Amniotic epithelial cell (primary cell): ENCODE measurements around the gene GPATCH1.
"Not testable (repeated sequence)": the region's sequence is repeated elsewhere in the genome, so short reads cannot be mapped to it uniquely, and the experiment has no call there.

ENCODE experiments used
- DNase-seq: peaks from one replicate; pipeline ENCODE4 v3.0.0-alpha.2; 2010; ENCODE audit warnings: low read depth

GPATCH1 gene

DNA sequence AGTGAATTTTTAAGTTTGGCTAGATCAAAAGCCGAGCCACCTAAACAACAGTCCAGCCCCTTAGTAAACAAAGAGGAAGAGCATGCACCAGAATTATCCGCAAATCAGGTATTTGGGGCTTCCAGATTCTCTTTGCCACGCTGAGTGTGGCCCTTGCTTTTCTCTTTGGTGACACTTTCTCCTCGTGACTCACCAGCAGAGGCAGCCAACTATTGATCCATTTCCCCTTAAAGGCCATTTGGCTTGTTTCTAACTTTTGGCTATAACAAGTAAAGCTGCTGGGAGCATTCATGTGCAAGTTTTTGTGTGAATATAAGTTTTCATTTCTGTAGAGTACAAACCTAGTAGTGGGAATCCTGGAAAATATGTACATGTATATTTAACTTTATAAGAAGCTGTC lies 33.3 kb downstream of the GPATCH1 start:
- DNase-seq, result no peak

DNA sequence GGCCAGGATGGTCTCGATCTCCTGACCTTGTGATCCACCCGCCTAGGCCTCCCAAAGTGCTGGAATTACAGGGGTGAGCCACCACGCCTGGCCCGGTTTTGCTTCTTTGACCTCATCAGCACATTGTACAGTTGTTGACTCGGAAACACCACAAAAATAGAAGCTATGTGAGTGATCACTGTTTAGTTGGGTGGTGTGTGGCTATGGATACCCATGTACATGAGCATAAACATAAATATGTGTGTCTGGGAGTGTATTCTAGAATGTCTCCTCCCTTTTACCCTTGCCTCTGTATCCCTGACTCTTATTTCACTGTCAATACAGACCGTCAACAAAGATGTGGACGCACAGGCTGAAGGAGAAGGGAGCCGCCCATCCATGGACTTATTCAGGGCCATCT lies 36.5 kb downstream of the GPATCH1 start:
- DNase-seq, result no peak

DNA sequence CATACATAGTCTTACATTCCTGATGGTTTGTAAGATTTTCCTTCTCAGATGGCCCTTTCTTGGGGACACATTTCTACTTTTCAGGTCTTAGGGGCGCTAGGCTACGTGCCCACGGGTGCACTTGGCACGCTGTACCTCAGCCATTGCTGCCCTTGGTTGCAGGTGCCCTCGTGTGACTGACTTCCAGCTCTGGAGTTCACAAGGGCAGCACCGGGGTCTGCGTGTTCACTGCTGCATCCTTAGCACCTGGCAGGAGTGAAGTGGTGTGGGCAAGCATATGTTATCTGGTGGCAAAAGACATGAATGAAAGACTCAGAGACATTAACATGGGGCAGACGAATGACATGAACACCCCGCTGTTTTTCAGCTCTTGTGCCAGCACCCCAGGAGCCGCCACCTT lies 37.7 kb downstream of the GPATCH1 start:
- no peak for DNase-seq

DNA sequence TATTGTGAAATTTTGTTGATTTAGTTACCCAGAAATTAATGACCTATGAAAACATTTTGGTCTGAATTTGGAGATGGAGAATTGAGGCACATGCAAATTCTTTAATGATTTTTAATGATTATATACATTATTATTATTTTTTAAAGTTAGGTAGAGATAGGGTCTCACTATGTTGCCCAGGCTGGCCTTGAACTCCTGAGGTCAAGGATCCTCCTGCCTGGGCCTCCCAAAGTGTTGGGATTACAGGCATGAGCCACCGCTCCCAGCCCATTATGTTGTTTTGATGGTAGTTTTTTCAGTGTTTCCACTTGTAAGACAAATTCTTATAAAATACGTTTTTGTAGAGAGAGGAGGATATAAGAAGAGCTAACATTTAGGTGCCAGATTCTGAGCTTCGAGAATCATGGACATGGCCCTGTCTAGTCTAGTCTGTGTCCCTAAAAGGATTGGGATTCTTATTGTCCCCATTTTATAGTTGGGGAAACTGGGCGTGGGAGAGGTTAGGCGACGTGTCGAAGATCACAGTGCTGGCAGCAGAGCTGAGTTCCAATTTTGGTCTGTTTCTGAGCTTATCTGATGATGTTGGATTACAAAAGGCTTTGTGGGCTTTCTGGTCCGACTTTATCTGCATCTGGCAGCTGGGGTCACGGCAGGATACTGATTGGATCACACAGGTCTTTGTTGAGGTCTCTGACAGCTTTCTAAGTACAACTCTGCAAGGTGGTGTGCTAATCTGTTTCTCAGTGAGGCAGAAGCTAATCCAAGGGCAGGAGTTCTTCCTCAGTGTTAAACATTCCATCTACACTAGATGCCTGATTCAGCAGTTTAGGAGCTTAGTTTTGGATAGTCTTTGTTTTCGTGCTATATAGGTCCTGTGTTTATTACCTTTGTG lies 43.5 kb downstream of the GPATCH1 start:
- DNase-seq, result peak; percentile 51

DNA sequence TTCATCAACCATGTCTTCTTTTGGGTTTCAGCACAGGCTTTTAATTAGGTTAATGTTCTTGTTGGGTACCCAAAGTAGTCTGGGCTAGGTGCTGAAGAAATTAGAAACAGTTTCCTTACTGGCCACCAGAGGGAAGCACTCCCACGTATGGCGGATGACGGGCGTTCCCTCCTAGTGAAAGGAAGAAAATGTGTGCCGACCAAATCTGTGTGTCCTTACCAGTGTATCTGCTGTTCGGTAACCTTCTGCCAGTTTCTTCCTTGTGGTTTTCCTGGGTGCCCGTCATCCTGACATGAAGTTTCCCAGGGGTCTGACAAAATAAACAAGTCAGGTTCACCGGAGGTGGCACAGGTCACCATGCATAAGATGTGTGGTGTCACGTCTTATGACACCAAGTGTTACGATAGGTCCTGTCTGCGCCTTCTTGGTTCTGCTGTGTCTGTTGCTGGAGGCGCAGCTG lies 45.0 kb downstream of the GPATCH1 start:
- DNase-seq, result peak; percentile 52

DNA sequence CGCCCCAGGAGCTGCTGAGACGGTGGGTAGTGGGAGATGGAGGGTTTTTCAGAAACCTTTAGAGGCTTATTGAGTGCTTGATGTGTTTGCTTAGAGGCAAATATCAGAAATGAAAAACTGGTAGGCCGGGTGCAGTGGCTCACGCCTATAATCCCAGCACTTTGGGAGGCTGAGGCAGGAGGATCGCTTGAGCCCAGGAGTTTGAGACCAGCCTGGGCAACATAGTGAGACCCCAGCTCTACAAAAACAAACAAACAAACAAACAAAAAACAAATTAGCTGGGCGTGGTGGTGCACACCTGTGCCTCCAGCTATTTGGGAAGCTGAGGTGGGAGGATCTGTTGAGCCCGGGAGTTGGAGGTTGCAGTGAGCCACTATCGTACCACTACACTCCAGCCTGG lies 45.7 kb downstream of the GPATCH1 start:
- DNase-seq, result not testable (repeated sequence)

DNA sequence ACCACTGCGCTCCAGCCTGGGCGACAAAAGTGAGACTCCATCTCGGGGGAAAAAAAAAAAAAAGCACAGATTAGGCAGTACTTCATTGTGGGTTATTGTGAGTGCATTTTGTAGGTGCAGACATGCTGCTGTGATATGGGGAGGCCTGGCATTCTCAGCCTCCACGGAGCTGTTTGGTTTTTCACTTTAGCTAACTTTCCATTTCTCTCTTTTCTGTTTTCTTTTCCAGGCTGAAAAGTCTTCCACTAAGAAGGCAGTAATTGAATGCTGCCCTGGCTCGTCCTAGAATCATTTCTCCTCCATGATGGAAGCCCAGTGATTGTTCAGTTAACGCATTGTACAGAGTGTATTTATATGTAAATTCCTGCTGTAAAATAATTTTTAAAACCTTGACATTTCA lies 48.9 kb downstream of the GPATCH1 start:
- DNase-seq, result no peak

DNA sequence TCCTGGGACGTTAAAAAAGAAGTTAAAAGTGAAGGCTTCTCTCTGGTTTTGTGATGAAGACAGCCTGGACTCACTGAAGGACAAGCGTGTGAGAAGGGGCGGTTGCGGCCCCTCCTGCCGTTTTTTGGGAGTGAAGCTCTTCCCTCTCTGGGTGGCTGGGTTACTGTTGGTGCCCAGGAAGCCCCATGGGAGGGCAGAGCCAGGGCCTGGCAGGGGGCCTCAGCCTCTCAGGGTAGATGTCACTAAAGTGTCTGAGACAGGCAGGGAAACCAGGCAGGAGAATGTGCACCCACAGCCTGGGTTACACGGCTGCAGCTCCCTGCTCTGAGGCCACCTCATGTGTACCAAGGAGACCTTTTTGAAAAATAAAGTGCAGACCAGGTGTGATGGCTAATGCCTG lies 49.5 kb downstream of the GPATCH1 start:
- DNase-seq, result no peak

DNA sequence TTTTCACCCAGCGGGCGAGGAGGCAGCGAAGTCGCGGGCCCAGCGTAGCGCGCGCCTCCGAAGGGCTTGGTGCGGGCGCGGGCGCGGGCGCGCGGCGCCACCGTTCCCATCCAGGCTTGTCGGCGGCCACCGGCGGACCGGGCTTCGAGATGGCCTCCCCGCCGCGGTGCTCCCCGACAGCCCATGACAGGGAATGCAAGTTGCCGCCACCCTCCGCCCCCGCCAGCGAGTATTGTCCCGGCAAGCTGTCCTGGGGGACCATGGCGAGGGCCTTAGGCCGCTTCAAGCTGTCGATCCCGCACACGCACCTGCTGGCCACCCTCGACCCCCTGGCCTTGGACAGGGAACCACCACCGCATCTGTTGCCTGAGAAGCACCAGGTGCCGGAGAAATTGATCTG lies 51.0 kb downstream of the GPATCH1 start, which contains the start of gene WDR88:
WDR88 (plus strand) TSS at position 94 of the 400 bp plus-strand sequence; CDS start at position 150, 56 bp downstream.
- DNase-seq, result no peak

DNA sequence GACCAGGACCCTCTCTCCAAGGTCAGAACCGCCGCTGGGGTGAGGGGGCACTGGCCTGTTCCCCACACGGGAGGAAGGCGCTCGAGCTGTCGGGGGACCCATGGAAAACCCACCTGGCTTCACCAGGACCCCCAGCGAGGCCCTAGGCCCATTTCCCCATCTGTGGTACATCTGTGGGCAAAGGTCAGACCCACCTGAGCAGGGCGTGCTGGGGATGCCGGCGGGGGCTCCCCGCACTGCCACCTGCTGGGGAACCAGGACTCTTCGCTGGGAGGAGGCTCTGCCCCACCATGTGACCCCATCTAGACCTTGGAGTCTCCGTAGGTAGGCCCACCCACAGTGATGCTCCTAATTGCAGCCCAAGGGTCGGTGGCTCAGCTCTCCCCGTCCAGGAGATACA lies 51.4 kb downstream of the GPATCH1 start:
- no peak for DNase-seq

DNA sequence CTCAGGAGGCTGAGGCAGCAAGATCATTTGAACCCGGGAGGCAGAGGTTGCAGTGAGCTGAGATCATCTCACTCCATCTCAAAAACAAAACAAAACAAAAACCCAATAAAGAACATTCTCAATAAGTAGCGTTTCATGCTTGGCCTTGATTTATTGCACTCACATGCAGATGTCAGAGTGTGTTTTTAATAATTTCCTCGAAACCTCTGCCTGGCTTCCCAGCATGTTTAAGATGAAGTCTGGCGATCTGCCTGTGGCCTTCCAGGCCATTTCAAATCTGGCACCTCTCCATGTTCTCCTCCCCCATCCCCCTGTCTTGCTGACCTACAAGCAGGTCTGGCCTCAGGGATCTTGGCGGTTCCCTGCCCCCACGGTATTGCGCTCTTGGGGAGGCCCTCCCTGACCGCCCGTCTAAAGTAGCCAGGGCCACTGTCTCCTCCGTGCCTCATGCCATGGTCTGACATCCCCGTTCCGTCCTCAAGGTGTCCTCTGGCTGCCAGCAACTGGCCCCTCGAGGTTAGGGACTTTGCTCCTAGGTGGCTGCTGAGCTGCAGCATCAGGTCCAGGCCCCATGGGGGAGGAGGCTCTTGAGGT lies 52.6 kb downstream of the GPATCH1 start:
- peak; percentile 40 for DNase-seq

DNA sequence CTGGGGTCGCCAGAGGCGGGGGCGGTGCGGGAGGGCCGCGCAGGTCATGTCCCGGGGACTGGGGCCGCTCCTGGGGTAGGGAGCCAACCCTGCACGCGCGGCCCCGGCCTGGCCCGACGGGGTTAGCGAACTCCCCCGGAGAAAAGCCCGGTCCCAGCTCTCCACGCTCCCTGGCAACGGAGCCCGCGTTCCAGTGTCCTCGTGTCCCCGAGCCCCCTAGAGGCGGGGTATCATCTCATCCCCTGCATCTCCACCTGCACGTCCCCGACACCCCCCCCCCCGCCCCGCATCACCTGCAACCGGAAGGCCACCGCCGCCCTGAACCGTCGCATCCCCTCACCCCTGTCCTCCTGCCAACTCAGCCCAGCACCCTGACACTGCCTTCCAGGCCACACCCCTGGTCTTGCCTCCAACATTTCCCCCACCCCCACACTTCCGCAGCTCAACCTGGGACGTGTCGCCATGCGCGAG lies 53.6 kb downstream of the GPATCH1 start:
- no peak for DNase-seq

DNA sequence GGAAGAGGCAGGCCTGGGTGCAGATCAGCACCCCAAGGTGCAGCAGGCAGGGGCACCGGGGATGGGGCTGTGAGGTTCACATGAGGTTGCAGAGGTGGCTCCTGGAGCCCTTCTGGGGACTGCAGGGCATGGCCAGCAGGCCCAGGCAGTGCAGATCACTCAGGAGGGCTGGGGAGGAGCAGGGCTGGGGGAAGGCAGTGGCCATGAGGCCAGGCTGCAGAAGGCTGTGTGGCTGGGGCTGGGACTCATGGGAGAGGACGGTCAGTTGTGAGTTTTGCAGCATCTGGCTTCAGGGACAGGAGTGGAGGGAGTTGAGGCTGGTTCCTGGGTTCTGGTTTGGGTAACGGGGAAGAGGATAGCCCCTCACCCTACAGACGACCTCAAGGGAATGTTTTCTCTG lies 58.2 kb downstream of the GPATCH1 start:
- DNase-seq, result no peak

DNA sequence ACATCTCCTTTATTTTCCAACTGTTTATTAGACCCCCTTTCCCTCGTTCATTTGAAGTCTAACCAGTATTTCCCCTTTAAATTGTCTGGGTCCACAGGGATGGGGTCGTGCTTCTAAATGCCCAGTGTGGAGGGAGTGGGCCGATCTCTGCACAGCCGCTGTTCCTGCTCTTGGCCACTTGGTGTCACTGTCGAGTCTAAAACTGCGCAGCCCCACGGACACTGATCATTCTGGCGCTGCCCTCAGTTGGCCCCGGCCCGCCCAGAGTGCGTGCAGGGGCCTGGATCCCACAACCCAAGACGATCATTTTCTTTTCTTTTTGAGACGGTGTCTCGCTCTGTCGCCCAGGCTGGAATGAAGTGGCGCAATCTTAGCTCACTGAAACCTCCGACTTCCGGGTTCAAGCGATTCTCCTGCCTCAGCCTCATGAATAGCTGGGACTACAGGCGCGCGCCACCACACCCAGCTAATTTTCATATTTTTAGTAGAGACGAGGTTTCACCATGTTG lies 63.0 kb downstream of the GPATCH1 start:
- peak; percentile 29 for DNase-seq

DNA sequence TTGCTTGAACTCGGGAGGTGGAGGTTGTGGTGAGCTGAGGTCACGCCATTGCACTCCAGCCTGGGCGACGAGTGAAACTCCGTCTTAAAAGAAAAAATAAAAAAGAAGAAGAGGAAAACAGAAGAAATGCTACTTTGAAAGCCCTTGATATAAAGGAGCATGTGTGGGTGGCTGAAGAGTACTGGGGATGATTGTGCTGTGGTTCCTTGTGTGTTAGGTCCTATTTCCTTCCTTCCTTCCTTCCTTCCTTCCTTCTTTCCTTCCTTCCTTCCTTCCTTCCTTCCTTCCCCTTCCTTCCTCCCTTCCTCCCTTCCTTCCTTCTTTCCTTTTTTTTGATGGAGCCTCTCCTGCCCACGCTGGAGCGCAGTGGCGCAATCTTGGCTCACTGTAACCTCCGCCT lies 65.2 kb downstream of the GPATCH1 start:
- no peak for DNase-seq

DNA sequence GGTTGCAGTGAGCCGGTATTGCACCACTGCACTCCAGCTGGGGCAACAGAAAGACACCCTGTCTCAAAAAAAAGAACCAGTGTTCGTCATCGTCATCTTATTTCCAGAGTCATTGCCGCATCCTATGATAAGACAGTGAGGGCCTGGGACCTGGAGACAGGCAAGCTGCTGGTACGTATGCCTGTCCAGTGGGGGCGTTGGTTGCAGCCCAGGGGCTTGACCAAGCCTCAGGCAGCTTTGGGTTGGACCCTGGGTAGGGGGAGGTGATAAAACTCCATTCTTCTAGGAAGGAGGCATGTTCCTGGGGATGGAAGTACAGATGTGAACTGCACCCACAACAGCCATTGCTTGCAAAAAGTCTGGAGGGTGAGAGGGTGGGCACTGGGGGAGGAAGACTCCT lies 66.6 kb downstream of the GPATCH1 start:
- no peak for DNase-seq

DNA sequence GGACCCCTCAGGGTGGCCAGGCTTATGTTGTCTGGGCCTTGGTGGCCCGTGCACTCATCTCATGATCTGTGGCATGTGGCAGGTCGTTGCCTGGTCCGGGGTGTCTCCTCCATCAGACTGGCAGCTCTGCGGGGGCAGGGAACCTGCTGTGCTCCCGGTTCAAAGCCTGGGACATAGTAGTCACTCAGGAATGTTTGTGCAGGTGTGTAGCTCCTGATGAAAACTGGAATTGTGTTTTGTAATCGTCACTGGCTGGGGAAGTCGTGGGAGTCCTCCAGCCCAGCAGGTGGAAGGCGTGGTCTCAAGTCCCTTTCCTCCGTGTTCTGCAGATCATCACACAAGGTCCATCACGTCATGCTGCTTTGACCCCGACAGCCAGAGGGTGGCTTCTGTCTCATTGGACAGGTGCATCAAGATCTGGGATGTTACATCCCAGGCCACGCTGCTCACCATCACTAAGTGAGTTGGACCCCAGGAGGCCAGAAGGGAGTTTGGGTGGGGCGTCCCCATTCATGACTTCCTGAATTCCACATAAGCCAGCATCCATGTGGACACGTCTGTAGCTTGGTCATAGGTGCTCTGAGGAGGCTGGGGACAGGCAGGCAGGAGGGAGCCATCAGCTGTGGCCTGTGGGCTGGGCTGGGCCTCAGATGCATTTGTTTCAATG lies 70.0 kb downstream of the GPATCH1 start:
- no peak for DNase-seq

DNA sequence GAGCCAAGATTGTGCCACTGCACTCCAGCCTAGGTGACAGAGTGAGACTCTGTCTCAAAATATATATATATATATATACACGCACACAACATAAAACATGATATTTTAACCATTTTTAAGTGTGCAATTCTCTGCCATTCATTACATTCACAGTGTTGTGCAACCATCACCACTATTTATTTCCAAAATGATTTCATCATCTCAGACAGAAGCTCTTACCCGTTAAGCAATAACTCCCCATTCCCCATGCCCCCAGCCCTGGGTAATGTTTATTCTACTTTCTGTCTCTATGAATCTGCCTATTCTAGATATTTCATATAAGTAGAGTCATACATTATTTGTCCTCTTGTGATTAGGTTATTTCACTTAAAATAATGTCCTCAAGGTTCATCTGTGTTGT lies 71.2 kb downstream of the GPATCH1 start:
- DNase-seq, result peak; percentile 75

DNA sequence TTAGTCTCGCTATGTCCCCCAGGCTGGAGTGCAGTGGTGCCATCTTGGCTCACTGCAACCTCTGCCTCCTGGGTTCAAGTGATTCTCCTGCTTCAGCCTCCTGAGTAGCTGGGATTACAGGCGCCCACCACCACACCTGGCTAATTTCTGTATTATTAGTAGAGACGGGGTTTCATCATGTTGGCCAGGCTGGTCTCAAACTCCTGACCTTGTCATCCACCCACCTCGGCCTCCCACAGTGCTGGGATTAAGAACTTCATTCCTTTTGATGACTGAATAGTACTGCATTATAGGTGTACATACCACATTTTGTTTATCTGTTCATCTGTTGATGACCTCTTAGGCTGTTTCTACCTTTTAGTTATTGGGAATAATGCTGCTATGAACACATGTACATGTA lies 71.6 kb downstream of the GPATCH1 start:
- not testable (repeated sequence) for DNase-seq

DNA sequence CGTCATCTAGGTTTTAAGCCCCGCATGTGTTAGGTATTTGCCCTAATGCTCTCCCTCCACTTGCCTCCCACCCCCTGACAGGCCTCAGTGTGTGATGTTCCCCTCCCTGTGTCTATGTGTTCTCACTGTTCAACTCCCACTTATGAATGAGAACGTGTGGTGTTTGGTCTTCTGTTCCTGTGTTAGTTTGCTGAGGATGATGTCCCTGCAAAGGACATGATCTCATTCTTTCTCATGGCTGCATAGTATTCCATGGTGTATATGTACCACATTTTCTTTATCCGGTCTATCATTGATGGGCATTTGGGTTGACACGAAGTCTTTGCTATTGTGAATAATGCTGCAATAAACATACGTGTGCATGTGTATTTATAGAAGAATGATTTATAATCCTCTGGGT lies 73.3 kb downstream of the GPATCH1 start:
- not testable (repeated sequence) for DNase-seq

DNA sequence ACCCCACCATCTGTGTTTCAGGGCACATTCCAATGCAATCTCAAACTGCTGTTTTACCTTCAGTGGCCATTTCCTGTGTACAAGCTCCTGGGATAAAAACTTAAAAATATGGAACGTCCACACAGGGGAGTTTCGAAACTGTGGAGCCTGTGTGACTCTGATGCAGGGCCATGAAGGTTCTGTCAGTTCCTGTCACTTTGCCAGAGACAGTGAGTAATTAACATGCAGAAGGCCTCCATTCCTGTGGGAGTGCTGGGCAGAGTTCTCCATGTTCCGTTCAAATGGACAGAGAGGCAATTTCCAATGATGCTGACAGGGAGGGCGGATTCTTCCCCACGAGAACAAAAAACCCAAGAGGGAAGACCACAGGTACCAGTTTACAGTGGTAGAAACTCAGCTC lies 75.4 kb downstream of the GPATCH1 start:
- peak; percentile 48 for DNase-seq

DNA sequence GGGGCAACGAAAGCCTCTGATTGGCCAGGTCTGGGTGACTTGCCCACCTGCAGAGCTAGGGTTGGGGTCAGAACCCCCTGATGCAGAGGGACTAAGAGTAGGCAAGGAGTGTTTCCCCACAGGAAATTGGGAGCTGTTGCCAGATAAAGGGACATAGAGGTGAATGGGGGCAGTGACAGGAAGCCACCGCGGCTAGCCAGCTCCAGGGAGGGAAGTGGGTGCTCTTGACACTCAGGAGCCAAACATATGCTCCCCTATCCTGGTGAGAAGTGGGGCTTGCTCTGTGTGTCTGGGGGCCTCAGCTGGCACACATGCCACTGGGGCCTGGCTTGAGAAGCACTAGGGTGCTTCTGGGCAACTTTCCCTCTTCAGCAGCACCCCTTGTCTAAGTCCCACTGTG lies 76.9 kb downstream of the GPATCH1 start:
- DNase-seq, result no peak

DNA sequence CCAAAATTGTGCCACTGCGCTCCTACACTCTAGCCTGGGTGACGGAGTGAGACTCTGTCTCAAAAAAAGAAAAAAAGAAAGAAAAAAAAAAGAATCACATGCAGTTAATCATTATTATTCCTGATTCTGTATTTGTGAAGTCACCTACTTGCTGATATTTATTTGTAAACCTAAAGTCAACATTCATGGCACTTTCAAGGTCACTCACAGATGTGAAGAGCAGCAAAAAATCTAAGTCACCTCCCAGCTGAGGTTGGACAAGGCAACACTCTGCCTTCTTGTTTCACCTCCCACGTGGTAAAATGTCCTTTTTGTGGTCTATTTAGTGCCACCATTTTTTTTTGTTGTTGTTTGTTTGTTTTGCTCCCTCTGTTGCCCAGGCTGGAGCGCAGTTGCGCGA lies 77.4 kb downstream of the GPATCH1 start:
- no peak for DNase-seq
